ENCODE results near the gene SLC39A5.
"Not testable (repeated sequence)": the region's sequence is repeated elsewhere in the genome, so short reads cannot be mapped to it uniquely, and the experiment has no call there.

- not testable (repeated sequence) for TF ChIP-seq POLR2AphosphoS5 (IDR thresholded peaks at IDR 0.05; ENCODE audit: borderline replicate concordance, low read depth, low read length); EZH2 (IDR thresholded peaks at IDR 0.05)
Observed at GRCh38 chr12:56284263-56284662, 54.4 kb downstream of the SLC39A5 start.
